ENCODE results near the gene LETM1.

GRCh38 chr4:1846580-1846979, 9.4 kb downstream of the LETM1 start:
- no peak for TF ChIP-seq POLR2A (IDR thresholded peaks at IDR 0.05)
- no peak for TF ChIP-seq CTCF (IDR thresholded peaks at IDR 0.05 in 8 of 11, conservative IDR thresholded peaks at IDR 0.05 in 3 of 11)
